ENCODE data around the gene C2orf49.

C2orf49 gene

GRCh38 chr2:105385731-105386540 is 48.6 kb downstream of the C2orf49 start:
- no peak for DNase-seq

- DNase-seq, result no peak
These were observed 49.9 kb downstream of the C2orf49 start for GRCh38 chr2:105387225-105387624.

- DNase-seq, result no peak
These were observed 51.6 kb downstream of the C2orf49 start for GRCh38 chr2:105388971-105389381.

- no peak for DNase-seq
These were observed 53.1 kb downstream of the C2orf49 start for GRCh38 chr2:105390454-105390853.

GRCh38 chr2:105391058-105391627 is 53.8 kb downstream of the C2orf49 start:
- DNase-seq, result no peak

- no peak for DNase-seq
These were observed 54.7 kb downstream of the C2orf49 start for GRCh38 chr2:105391763-105392662.

- DNase-seq, result no peak
These were observed 56.2 kb downstream of the C2orf49 start for GRCh38 chr2:105393373-105394055.

- DNase-seq, result no peak
These were observed 57.7 kb downstream of the C2orf49 start for GRCh38 chr2:105394951-105395611.

GRCh38 chr2:105395691-105396090 is 58.4 kb downstream of the C2orf49 start:
- no peak for DNase-seq

GRCh38 chr2:105396254-105397024 is 59.1 kb downstream of the C2orf49 start:
- peak in 1 of 4 experiments; percentile 9 for DNase-seq

GRCh38 chr2:105397025-105397722 is 59.8 kb downstream of the C2orf49 start:
- no peak for DNase-seq

GRCh38 chr2:105397953-105398335 is 60.6 kb downstream of the C2orf49 start:
- no peak for DNase-seq

GRCh38 chr2:105398336-105399206 is 61.2 kb downstream of the C2orf49 start, which contains the start of gene FHL2:
FHL2 (minus strand) TSS chr2:105399051; CDS start chr2:105386516, 12,535 bp downstream.
- DNase-seq, result peak; percentile 11 to 30 (median 26)

Data from activated CD4-positive, CD25-positive, alpha-beta regulatory T cell (primary cell).